GM19240 (cell line): ENCODE data around the gene RPS6KB2.
A peak's percentile ranks its signal among the peaks of the same experiment; 100 is the strongest.

Source experiments
- DNase-seq: peaks from one replicate; pipeline ENCODE4 v3.0.0; 2011; ENCODE audit warnings: low spot score; ENCODE audit not compliant: insufficient read length

The RPS6KB2 gene

DNA sequence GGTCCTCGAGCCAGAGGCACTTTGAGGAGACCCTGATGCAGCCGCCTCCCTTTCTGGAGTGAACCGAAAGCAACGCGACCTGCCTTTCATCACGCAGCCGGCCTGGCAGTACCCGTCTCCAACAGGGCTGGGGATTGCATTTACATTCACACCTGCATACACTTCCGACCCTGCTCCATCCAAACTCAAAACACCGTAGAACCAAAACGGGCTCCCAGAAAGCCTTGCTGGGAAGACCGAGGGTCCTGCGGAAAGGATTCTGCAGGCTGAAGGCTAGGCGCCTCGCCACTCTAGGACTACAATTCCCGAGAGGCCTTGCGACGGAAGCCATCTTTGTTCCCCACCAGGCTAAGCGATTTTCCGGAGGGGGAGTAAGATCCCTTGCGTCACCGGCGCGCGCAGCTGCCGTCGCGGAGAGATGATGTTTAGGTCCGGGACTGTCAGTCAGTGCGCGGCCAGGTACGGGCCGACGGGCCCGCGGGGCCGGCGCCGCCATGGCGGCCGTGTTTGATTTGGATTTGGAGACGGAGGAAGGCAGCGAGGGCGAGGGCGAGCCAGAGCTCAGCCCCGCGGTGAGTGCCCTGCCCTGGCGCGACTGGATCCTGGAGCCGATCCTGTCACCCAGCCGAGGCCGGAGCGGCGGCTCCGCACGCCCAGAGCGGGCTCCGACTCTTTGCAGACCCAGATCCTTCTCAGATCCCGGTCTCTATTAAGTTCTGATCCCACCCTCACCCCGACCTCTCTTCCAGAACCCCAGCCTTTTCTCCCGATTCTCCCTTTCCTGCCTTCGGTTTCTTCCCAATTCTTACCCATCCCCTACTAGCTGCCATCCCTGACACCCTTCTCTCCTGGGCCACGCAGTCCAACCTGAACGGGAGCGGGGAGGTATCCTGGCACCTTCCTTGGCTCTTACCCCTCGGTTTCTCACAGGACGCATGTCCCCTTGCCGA is at the start of gene RPS6KB2:
RPS6KB2 (plus strand) TSS at position 443 of the 950 bp plus-strand sequence; CDS start at position 495, 52 bp downstream.
- DNase-seq: peak; percentile 99

DNA sequence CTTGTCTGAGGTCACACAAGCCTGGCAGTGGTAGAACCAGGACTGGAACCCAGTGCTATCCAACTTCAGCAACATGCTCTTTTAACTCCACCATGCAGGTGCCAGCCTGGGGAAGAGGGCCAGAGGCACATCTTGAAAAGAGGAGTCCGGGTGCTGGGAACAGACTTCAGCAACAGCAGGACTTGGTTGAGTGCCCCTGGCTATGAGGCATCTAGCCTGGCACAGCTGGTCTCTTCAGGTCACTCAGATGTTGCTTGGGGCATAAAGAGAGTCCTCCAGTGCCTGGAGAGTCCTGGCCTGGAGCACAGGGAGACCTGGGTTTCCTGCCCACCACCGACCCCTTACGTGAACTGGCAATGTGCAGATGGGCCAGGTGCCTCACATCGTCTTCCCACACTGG is 49.8 kb upstream of the RPS6KB2 start:
- DNase-seq: no peak

- no peak for DNase-seq
Measured at GRCh38 chr11:67379061-67380058, 48.9 kb upstream of the RPS6KB2 start.

- no peak for DNase-seq
Measured at GRCh38 chr11:67381244-67381972, 46.9 kb upstream of the RPS6KB2 start.

GRCh38 chr11:67382276-67383136 is 45.8 kb upstream of the RPS6KB2 start:
- no peak for DNase-seq

GRCh38 chr11:67384851-67385366 is 43.4 kb upstream of the RPS6KB2 start:
- no peak for DNase-seq

DNA sequence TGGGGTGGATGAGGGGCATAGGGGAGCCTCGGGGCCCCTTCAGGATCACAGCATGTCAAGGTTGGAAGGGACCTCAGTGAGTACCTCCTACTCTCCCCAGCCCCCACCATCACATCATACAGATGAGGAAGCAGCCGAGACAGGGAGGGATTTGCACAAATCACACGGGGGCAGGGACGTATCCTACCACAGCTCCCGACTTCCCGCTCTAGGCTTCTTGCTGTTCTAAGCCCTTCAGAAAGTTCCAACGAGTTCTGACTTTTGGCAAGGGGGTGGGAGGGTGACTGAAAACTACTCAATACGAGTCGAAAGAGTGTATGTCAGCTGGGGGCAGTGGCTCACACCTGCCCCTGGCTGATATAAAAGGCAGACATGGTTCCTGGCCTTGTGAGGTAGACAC is 41.2 kb upstream of the RPS6KB2 start:
- DNase-seq: no peak

DNA sequence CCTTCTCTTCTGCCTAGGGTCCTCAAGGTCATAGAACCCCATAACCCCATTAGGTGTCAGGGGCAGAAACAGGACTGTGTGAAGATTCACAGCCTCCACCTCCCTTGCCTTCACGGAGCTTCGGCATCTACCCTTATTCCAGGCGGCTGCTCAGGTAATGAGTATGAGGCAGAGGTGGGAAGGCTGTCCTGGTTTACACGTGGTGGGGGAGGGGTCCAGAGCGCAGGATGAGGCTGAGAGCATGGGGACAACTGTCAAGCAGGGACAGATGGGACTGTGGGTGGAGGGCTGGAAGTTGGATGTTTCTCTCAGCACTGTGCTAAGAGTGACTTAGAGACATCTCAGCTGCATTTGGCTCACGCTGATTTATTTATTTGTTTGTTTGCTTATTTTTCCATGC is 40.8 kb upstream of the RPS6KB2 start:
- no peak for DNase-seq

DNA sequence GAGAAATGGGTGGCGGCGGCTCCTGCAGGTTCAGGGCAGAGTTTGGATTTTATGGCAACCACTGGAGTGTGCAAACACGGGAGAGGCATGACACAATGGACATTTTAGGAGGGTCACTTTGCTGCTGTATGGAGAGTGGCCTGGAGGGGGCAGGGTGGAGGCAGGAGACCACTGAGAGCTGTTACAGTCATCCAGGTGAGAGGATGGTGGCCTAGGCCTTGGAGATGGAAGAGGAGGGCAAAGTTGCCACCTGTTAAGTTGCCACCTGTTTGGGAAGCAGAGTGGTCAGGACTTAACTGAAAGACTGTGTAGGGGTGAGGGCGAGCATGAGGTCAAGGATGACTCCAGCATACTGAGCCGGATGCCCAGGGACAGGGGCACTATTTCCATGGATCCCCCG is 38.8 kb upstream of the RPS6KB2 start:
- no peak for DNase-seq

GRCh38 chr11:67390947-67391303 is 37.4 kb upstream of the RPS6KB2 start:
- no peak for DNase-seq

DNA sequence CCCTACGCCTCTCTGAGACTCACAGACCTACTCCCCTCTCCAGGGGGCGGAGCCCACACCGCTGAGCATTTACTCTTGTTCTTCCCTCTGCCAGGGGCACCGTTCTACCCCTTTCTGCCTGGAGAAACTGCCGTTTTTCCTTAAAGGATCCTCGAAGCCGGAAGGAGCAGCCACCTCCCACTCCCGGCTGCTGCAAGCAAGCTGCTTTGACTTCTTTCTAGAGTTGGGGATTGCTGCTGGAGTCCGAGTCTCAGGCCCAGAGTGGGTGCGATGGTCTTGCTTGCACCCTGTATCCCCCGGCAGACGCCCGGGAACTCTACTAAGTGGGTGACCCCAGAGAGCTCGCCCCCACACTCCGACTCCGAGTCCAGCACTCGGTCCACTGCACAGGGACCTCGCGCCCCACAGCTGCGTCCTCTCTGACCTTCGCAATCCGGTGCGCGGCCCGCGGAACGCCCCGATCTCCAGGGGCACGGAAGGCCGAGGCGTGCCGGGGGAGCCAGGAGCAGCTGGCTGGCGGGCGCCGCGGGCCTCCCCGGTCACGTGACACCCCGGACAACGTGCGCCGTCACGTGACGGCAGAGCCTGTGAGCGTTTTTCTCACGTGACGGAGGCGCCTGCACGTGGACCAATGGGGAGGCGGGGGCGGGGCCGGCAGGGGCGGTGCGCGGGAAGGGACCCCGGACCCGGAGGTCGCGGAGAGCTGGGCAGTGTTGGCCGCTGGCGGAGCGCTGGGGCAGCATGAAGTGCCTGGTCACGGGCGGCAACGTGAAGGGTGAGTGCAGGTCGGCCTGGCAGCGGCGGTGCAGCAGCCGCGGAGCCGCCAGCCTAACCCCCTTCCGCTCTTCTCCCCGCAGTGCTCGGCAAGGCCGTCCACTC is 36.8 kb upstream of the RPS6KB2 start, which contains the start of gene RAD9A:
RAD9A (plus strand) TSS at position 683 of the 879 bp plus-strand sequence; CDS start at position 742, 59 bp downstream.
- peak; percentile 97 for DNase-seq

GRCh38 chr11:67392183-67392715 is 36.0 kb upstream of the RPS6KB2 start:
- DNase-seq: no peak

DNA sequence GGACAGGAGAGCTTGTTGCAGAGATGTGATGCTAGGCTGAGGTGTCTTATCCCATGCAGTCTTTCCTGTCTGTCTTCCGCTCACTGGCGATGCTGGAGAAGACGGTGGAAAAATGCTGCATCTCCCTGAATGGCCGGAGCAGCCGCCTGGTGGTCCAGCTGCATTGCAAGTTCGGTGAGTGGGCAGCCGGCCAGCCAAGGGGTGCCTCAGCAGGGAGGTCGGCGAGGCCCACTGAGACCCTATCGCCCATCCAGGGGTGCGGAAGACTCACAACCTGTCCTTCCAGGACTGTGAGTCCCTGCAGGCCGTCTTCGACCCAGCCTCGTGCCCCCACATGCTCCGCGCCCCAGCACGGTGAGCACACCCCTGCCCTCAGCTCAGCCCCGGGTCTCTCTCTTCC is 34.9 kb upstream of the RPS6KB2 start:
- no peak for DNase-seq

GRCh38 chr11:67393990-67394389 is 34.3 kb upstream of the RPS6KB2 start:
- no peak for DNase-seq

DNA sequence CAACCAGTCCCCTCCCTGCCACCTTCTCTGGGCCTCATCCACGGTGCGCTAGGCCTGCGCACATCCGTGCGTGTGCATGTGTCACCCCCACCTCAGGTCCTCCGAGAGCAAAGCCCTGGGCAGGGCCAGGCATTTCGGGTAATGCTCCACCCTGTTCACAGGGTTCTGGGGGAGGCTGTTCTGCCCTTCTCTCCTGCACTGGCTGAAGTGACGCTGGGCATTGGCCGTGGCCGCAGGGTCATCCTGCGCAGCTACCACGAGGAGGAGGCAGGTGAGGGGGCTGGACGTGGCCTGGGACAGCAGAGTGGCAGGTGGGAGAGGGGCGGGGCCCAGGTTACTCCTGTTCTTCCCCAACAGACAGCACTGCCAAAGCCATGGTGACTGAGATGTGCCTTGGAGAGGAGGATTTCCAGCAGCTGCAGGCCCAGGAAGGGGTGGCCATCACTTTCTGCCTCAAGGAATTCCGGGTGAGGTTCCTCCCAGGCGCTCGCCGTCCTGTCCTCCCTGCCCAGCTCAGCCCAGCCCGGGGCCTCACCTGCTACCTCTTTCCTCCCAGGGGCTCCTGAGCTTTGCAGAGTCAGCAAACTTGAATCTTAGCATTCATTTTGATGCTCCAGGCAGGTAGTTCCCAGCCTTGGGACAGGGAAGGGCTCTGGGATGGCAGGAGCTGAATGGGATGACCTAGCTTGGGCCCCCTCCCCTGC is 32.6 kb upstream of the RPS6KB2 start:
- DNase-seq: no peak

GRCh38 chr11:67396259-67396581 is 32.1 kb upstream of the RPS6KB2 start:
- DNase-seq: no peak

DNA sequence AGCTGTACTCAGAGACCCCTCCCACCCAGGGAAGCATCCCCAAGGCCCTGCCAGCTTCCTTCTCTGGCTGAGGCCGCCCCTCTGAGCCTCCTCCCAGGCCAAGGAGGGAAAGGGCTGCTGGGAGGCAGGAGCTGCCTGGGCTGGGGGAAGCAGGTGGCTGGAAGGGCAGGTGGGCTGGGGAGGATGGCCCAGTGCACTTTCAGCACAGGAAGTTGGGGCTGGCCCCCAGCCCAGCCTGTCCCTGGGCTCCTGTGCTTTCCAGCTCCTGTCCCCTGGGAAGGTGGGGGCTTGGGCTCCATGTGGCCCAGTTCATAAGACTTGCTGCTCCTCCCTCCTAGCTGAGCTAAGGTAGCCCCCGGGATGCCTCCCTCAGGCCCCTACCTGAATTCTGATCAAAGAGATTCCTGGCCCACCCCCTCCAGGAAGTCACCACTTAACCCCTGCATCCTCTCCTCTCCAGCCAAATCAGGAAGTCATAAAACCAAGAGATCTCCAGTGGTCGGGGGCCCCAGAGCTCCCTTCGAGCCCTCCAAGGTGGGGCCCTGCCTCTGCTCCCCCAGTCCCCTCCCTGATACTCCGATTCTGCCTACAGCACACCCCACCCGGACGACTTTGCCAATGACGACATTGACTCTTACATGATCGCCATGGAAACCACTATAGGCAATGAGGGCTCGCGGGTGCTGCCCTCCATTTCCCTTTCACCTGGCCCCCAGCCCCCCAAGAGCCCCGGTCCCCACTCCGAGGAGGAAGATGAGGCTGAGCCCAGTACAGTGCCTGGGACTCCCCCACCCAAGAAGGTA is 31.5 kb upstream of the RPS6KB2 start:
- DNase-seq: no peak
